ENCODE data around the gene SEMA4G.

Gene SEMA4G

DNA sequence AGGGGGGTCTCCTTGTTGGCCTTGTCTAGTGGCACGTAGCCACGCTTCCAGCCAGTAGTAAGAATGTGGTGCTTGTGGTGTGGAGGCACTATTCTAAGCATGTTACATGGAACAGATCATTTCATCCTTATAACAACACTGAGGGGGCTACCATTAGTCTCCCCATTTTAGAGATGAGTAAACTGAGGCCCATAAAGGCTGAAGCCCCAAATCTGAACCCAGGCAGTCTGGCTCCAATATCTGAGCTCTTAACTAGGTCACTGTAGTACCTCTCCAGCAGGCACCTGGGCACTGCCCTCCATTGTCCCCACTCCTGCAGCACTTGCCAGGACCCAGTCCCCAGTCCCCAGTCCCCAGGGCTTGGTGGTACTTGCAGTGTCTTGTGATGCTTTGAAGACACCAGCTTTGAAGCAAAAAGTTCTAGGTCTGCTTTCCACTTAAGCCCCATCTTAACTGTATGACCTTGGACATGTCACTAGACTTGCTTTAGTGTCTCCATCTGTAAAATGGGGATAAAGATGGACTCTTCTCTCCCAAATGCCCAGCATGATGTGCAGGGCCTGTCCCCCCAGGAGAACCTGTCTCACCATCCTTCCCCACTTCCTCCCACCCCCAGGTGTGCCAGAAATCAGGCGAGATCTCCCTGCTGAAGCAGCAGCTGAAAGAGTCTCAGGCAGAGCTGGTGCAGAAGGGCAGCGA is 36.7 kb downstream of the SEMA4G start:
- no peak overlapping the region for H3K4me3 ChIP-seq (replicated peaks; ENCODE audit: low read depth, low read length)
- no peak for DNase-seq (ENCODE audit: extremely low read depth, low read depth)
- TF ChIP-seq, protein P1, sequence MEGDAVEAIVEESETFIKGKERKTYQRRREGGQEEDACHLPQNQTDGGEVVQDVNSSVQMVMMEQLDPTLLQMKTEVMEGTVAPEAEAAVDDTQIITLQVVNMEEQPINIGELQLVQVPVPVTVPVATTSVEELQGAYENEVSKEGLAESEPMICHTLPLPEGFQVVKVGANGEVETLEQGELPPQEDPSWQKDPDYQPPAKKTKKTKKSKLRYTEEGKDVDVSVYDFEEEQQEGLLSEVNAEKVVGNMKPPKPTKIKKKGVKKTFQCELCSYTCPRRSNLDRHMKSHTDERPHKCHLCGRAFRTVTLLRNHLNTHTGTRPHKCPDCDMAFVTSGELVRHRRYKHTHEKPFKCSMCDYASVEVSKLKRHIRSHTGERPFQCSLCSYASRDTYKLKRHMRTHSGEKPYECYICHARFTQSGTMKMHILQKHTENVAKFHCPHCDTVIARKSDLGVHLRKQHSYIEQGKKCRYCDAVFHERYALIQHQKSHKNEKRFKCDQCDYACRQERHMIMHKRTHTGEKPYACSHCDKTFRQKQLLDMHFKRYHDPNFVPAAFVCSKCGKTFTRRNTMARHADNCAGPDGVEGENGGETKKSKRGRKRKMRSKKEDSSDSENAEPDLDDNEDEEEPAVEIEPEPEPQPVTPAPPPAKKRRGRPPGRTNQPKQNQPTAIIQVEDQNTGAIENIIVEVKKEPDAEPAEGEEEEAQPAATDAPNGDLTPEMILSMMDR (IDR thresholded peaks at IDR 0.05; ENCODE audit: low read depth, low read length, missing control alignments), result no peak

DNA sequence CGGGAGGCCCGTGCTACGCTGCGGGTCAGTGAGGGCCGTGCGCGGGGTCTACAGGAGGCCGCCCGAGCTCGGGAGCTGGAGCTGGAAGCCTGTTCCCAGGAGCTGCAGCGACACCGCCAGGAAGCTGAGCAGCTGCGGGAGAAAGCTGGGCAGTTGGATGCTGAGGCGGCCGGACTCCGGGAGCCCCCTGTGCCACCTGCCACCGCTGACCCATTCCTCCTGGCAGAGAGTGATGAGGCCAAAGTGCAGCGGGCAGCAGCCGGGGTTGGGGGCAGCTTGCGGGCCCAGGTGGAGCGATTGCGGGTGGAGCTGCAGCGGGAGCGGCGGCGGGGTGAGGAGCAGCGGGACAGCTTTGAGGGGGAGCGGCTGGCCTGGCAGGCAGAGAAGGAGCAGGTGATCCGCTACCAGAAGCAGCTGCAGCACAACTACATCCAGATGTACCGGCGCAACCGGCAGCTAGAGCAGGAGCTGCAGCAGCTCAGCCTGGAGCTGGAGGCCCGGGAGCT is 37.3 kb downstream of the SEMA4G start:
- H3K4me3 ChIP-seq (replicated peaks; ENCODE audit: low read depth, low read length), result no peak overlapping the region
- no peak for DNase-seq (ENCODE audit: extremely low read depth, low read depth)
- TF ChIP-seq, protein P1 (IDR thresholded peaks at IDR 0.05; ENCODE audit: low read depth, low read length, missing control alignments), result no peak

DNA sequence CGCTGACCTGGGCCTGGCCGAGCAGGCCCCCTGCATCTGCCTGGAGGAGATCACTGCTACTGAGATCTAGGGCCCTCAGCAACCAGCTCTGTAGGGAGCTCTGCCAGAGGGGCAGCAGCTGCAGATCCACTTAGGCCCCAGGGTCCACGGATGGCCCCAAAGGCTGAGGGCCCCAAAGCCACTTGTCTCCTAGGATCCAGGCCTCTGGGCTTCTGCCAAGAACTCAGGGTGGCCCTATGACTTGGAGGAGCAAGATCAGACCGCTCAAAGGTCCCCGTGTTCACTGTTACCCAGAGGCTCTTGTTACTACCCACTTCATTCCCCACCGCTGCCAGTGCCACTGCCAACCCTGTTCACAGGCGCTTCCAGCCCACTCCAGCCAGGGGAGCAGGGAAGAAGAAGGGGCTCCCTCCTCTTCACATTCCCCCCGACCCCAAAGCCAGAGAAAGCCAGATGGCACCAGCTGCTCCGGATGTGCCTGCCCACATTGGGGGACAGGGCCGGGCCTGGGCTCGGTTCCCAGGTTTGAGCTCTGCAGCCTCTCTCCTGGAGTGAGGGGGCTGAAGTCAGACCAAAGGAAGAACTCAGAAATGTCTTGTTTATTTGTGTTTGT is 37.9 kb downstream of the SEMA4G start:
- TF ChIP-seq, protein P1 (IDR thresholded peaks at IDR 0.05; ENCODE audit: low read depth, low read length, missing control alignments), result no peak
- DNase-seq (ENCODE audit: extremely low read depth, low read depth), result no peak
- no peak overlapping the region for H3K4me3 ChIP-seq (replicated peaks; ENCODE audit: low read depth, low read length)

DNA sequence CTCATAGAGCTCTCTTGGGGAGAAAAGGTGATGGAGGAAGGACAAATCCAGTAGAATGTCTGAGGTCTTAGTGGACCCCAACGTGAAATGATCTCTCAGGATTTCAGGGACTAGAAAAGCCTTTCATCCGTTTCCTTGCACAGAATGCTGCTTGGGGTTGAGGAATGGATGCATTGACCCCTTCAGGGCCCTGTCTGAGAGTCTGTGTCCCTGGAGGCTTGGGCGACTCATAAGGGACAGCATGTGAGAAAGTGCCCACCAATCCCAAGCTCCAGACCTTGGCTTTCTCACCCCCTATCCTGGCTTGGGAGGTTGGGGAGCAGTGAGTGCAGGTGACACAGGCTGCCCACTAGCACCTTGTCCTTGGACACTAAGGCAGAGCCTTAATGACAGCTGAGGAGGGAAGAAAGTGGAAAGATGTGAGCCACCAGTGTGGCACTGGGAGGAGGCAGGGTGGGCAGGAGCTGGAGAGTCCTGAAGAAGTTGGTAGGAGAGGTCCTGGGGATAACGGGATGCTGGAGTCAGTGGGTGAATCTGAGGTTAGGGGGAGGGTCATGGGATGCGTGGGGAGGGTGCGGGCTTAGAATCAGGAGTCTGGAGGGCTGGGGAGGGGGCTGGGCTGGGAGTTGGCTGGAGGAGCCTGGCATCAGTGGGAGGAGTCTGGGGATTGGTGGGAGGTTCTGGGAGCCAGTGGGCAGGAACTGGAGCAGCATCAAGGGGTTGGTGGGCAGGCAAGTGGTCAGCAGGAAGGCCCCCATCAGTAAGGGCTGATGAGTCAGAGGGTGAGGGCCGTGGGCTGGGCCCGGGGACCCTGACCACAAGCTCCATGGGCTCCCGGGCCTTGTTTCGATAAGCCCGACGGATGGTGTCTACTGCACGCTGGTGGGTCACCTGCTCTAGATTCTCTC is 38.9 kb downstream of the SEMA4G start:
- TF ChIP-seq, protein P1 (IDR thresholded peaks at IDR 0.05; ENCODE audit: low read depth, low read length, missing control alignments), result no peak
- no peak for DNase-seq (ENCODE audit: extremely low read depth, low read depth)
- H3K4me3 ChIP-seq (replicated peaks; ENCODE audit: low read depth, low read length), result no peak overlapping the region

DNA sequence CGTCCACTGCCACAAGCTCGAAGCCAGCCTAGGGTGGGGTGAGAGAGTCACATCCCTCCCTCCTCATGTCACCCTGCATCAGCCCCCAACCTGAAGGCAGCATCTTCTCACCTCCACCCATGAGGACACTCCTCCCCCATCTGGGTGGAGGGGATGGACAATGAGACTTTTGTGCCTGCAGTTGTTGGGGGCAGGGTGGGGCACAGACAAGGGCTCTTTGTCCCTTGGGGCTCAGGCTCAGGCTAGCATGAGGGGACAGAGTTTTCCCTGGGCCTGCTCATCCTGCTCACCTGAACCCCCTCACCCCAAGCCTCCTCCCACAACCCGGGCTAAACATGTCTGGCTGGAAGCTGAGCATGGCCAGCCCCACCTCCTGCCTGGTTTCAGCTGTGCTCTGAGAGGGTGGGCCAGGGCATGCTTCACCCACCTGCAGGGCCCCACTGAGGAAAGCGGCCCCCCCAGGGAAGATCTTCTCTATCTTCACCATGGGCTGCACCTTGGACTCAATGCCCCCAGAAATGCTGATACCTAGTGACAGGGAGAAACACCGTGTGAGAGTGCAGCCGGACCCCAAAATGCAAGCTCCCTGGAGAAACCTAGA is 39.6 kb downstream of the SEMA4G start:
- H3K4me3 ChIP-seq (replicated peaks; ENCODE audit: low read depth, low read length), result no peak overlapping the region

DNA sequence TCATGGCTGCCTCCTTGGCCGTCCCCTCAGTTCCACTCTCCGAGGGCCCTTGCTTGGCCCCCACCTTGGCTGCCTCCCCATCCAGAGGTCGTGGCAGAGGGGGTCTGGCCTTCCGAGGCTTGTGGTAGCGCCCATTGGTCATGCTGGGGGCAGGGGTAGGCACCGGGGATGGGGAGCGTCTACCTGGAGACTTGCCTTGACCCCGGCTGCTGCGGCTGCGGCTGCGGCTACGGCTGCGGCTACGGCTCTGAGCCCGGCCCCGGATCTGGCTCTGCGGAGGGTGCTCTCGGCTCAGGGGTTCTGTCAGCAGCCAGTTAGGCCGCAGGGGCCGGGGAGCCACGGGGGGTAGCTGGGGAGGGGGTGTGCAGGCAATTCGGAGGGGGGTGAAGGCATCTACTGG is 41.0 kb downstream of the SEMA4G start:
- no peak for DNase-seq (ENCODE audit: extremely low read depth, low read depth)
- TF ChIP-seq, protein P1 (IDR thresholded peaks at IDR 0.05; ENCODE audit: low read depth, low read length, missing control alignments), result no peak
- H3K4me3 ChIP-seq (replicated peaks; ENCODE audit: low read depth, low read length), result no peak overlapping the region

More for the DNA sequence above, 39.6 kb downstream of the SEMA4G start:
- TF ChIP-seq, protein P1 (IDR thresholded peaks at IDR 0.05; ENCODE audit: low read depth, low read length, missing control alignments), result no peak
- DNase-seq (ENCODE audit: extremely low read depth, low read depth), result no peak
